ENCODE data around the gene VEGFA.

Gene VEGFA

DNA sequence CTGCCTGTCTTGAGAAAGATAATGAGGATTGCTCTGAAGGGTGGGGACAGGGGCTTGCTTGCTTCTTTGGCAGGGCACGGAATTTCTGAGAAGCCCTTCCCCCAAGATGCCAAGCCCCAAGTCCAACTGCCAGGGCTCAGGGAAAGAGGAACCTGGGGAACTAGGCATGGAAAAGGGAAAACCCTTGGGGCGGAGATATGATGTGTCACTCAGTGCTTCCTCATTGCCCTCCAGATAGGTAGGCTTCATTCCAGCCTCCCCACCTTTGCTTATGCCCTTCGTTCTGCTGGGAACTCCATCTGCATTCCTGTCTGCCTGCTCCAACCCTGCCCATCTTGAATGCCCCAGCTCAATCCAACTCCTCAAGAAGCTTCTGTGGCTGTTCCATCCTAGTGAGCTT, 61.2 kb downstream of the VEGFA start:
- peaks cover 6% of the 10 kb centered on the region for H3K27me3 ChIP-seq (ENCODE audit: insufficient read depth, low read length)
- no peaks in the 10 kb centered on the region for H3K9me3 ChIP-seq (ENCODE audit: low read length)
- no peaks in the 10 kb centered on the region for H3K36me3 ChIP-seq (ENCODE audit: insufficient read depth, low read length)
- H3K4me3 ChIP-seq (ENCODE audit: low read length) = no peak overlapping the region
- H3K4me1 ChIP-seq (ENCODE audit: insufficient read depth, low read length) = peaks cover 8% of the 10 kb centered on the region
- no peak overlapping the region for H2AFZ ChIP-seq (ENCODE audit: low read depth, low read length)

DNA sequence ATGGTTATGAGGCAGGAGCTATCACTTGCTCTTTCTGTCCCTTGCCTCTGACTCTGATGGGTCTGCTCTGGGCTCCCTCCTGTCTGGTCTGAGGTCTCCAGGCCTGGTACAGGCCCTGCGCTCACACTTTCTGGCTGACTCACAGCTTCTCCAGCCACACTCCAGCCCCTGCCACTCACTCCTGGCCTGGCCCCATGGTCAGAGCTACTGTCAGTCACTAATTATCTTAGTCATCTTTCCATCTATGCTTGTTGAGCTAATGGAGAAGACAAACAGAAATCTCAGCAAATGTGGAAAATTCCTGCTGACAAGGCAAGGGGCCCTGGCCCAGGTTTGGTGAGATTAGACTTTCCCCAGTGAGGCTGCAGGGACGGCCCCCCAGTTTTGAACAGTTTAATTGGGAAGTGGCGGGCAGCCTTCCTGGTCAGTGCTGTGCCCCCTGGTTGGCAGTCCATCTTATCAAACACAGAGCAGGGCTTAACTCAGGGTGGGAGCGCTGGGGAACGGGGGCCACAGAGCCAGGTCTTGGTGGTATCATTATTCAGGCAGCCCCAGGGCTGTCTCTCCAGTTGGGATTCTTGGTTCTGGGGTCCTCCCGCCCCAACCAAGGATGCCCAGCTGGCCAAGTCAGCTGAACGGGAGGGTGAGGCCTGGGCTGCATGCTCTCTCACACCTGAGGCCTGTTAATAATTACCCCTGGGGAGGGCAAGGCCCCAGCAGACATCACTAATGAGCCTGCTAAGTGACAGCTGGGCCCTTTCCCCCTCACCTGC, 63.4 kb downstream of the VEGFA start:
- H3K4me3 ChIP-seq (ENCODE audit: low read length) = no peak overlapping the region
- H3K27me3 ChIP-seq (ENCODE audit: insufficient read depth, low read length) = peaks cover 6% of the 10 kb centered on the region
- H3K9me3 ChIP-seq (ENCODE audit: low read length) = no peaks in the 10 kb centered on the region
- H3K4me1 ChIP-seq (ENCODE audit: insufficient read depth, low read length) = peaks cover 8% of the 10 kb centered on the region
- H3K36me3 ChIP-seq (ENCODE audit: insufficient read depth, low read length) = no peaks in the 10 kb centered on the region
- no peak overlapping the region for H2AFZ ChIP-seq (ENCODE audit: low read depth, low read length)

DNA sequence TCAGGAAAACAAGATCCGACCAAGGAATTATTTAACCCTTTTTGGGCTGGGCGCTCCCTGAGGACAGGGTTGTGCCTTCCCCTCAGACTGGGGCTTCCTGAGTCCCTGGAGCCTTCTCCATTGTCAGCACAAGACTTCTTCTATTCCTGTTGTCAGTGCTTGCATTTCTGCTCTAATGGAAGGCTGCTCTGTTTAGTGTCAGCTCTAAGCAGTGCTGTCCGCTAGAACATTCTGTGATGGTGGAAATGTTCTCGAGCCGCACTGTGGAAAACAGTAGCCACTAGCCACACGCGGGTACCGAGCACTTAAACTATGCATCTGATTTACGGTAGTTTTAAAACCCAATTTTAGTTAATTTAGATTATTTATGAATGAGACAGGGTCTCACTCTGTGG, 64.0 kb downstream of the VEGFA start:
- H3K4me3 ChIP-seq (ENCODE audit: low read length) = no peak overlapping the region
- peaks cover 8% of the 10 kb centered on the region for H3K4me1 ChIP-seq (ENCODE audit: insufficient read depth, low read length)
- no peaks in the 10 kb centered on the region for H3K36me3 ChIP-seq (ENCODE audit: insufficient read depth, low read length)
- no peak overlapping the region for H2AFZ ChIP-seq (ENCODE audit: low read depth, low read length)
- H3K9me3 ChIP-seq (ENCODE audit: low read length) = no peaks in the 10 kb centered on the region
- H3K27me3 ChIP-seq (ENCODE audit: insufficient read depth, low read length) = peaks cover 6% of the 10 kb centered on the region

DNA sequence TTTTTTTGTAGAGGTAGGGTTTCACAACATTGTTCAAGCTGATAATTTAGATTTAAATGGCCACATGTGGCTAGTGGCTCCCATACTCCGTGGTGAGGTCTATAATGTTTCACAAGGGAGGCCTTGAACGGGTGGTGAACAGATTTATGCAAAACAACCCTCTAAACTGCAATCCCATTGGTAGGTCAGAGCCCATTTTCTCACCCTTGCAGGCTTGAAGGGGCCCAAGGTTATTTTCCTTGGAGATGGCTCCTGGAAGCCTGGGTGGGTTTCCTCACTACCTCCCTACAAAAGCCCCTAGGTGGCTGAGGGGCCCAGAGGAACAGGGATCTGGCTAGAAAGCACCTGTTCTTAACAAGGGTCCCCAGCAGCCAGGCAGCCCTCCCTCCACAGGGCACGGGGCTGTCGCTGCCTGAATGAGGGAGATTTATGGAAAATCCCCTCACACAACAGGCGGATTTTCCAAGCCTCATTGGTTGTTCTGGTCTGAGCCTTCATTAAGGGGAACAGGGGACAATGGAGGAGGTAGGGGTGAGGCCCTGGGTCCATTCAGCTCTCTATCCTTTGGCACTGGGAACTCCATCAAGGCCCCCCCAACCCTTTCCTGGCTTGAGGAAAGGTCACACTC, 64.6 kb downstream of the VEGFA start:
- Histone ChIP-seq H2AFZ (ENCODE audit: low read depth, low read length) (no peak overlapping the region), H3K4me1 (ENCODE audit: insufficient read depth, low read length) (peaks cover 8% of the 10 kb centered on the region), H3K9me3 (ENCODE audit: low read length) (no peaks in the 10 kb centered on the region), H3K36me3 (ENCODE audit: insufficient read depth, low read length) (no peaks in the 10 kb centered on the region), H3K27me3 (ENCODE audit: insufficient read depth, low read length) (peaks cover 6% of the 10 kb centered on the region), H3K4me3 (ENCODE audit: low read length) (no peak overlapping the region)

DNA sequence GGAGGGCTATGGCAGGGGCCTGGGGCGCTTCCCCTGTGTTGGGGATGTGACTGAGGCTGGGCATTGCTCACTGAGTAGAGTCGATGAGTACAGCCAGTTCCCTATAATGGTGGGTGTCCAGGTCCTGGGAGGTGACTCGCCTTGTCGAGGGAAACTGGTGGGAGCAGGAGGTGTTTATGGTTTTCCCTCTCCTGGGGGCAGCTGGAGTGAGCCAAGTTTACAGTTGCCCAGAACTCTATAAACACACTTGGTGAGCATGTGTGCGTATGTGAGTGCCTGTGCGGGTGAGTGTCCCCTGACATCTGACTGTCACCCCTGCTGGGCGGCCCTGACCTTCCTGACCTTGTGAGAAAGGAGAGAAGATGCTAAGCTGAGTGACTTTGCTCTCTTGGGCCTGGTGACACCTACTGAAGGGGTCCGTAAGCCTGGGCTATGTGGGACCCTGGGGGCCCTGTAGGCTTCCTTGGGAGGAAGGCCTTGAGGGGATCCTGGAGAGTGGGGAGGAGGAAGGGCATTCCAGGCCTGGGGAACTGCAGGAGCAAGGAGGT, 65.9 kb downstream of the VEGFA start:
- H2AFZ ChIP-seq (ENCODE audit: low read depth, low read length) = no peak overlapping the region
- H3K4me3 ChIP-seq (ENCODE audit: low read length) = no peak overlapping the region
- H3K4me1 ChIP-seq (ENCODE audit: insufficient read depth, low read length) = peaks cover 8% of the 10 kb centered on the region
- no peaks in the 10 kb centered on the region for H3K36me3 ChIP-seq (ENCODE audit: insufficient read depth, low read length)
- peaks cover 7% of the 10 kb centered on the region for H3K27me3 ChIP-seq (ENCODE audit: insufficient read depth, low read length)
- H3K9me3 ChIP-seq (ENCODE audit: low read length) = no peaks in the 10 kb centered on the region

All from neuron (in vitro differentiated cells).